ENCODE results near the gene ING3. TPM values are rescaled to one million over a fixed set of nuclear protein-coding genes. Genes with fewer than 3 reads are reported as not detected.

ING3 gene
- total RNA-seq, 2 experiments from 2014 or later: 21.7 to 24.1 TPM

DNA sequence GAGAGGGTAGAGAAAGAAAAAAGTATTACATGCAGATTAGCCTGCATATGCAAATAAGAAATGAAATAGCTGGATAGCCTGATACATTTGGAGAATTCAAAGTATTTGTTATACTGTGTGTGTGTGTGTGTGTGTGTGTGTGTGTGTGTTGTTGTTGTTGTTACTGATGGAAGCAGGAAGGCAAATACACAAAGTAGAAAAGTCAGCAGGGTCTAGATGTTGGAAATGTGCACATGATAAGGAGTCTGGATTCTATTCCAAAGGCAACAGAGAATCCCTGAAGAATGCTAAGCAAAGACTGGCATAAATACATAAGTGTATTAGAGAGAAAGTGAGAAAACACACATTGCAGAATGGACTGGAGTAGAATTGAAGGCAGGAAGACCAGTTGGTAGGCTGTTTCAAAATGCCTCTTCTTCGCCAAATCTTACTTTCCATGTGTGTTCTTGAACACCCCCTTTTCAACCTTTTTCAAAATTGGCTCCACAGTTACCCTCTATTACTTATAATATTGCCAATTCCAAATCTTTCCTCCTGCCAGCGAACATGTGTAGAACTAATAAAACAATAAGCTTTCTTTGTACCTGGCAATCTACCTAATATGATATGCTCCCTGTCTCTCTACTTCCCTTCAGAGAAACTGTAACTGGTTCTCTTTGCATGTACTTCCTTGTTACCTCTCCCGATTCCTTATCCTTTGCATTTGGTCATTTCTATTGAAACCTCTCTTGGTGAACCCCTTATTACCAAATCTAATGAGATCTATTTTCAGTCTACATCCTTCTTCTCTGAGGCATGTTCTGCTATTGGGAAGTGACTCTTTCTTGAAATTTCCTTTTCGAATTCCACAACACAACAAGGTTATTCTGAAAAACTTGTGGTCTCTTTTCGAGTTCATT is 44.2 kb downstream of the ING3 start:
- Mint-ChIP-seq H3K36me3 (ENCODE audit: low read depth) (no peaks in the 10 kb centered on the region), H3K27ac (no peak overlapping the region), H3K4me3 (no peak overlapping the region), H3K27me3 (peaks cover 20% of the 10 kb centered on the region), H3K4me1 (ENCODE audit: low read depth) (peaks cover 11% of the 10 kb centered on the region), H3K9me3 (no peaks in the 10 kb centered on the region)
- POLR2A ChIA-PET: no interaction called here
- TF ChIP-seq, protein P1, sequence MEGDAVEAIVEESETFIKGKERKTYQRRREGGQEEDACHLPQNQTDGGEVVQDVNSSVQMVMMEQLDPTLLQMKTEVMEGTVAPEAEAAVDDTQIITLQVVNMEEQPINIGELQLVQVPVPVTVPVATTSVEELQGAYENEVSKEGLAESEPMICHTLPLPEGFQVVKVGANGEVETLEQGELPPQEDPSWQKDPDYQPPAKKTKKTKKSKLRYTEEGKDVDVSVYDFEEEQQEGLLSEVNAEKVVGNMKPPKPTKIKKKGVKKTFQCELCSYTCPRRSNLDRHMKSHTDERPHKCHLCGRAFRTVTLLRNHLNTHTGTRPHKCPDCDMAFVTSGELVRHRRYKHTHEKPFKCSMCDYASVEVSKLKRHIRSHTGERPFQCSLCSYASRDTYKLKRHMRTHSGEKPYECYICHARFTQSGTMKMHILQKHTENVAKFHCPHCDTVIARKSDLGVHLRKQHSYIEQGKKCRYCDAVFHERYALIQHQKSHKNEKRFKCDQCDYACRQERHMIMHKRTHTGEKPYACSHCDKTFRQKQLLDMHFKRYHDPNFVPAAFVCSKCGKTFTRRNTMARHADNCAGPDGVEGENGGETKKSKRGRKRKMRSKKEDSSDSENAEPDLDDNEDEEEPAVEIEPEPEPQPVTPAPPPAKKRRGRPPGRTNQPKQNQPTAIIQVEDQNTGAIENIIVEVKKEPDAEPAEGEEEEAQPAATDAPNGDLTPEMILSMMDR (IDR thresholded peaks at IDR 0.05): no peak
- intact Hi-C loops (cut with micrococcal nuclease): no loop called here
- ATAC-seq (no peak), DNase-seq (no peak)
- CTCF ChIA-PET: no interaction called here

- no peak for DNase-seq
- no peak overlapping the region for H3K27ac Mint-ChIP-seq
- H3K4me1 Mint-ChIP-seq (ENCODE audit: low read depth): peaks cover 15% of the 10 kb centered on the region
- ATAC-seq: no peak
- TF ChIP-seq, protein P1 (IDR thresholded peaks at IDR 0.05): no peak
- intact Hi-C loops (cut with micrococcal nuclease): no loop called here
- no peaks in the 10 kb centered on the region for H3K9me3 Mint-ChIP-seq
- H3K27me3 Mint-ChIP-seq: peaks cover 14% of the 10 kb centered on the region
- no peaks in the 10 kb centered on the region for H3K36me3 Mint-ChIP-seq (ENCODE audit: low read depth)
- POLR2A ChIA-PET: no interaction called here
- no peak overlapping the region for H3K4me3 Mint-ChIP-seq
- CTCF ChIA-PET: interaction anchor here (2.0 kb wide), 1 partner anchor 8 kb away, joined by 6 read pairs; the partner anchor contains the start of gene CPED1
These were observed 45.1 kb downstream of the ING3 start for GRCh38 chr7:120995654-120996053.

GRCh38 chr7:120996333-120996987 is 45.9 kb downstream of the ING3 start:
- TF ChIP-seq, protein P1 (IDR thresholded peaks at IDR 0.05): no peak
- H3K4me1 Mint-ChIP-seq (ENCODE audit: low read depth): peaks cover 15% of the 10 kb centered on the region
- H3K27me3 Mint-ChIP-seq: peaks cover 11% of the 10 kb centered on the region
- ChIA-PET POLR2A (no interaction called here), CTCF (interaction anchor here (2.0 kb wide), 1 partner anchor 9 kb away, joined by 6 read pairs; the partner anchor contains the start of gene CPED1)
- H3K9me3 Mint-ChIP-seq: no peaks in the 10 kb centered on the region
- intact Hi-C loops (cut with micrococcal nuclease): no loop called here
- no peak overlapping the region for H3K27ac Mint-ChIP-seq
- no peaks in the 10 kb centered on the region for H3K36me3 Mint-ChIP-seq (ENCODE audit: low read depth)
- no peak for ATAC-seq
- DNase-seq: peak; percentile 30
- no peak overlapping the region for H3K4me3 Mint-ChIP-seq

- POLR2A ChIA-PET: no interaction called here
- CTCF ChIA-PET: interaction anchor here (2.0 kb wide), 1 partner anchor 9 kb away, joined by 6 read pairs; the partner anchor contains the start of gene CPED1
- no peaks in the 10 kb centered on the region for H3K36me3 Mint-ChIP-seq (ENCODE audit: low read depth)
- H3K9me3 Mint-ChIP-seq: no peaks in the 10 kb centered on the region
- H3K4me3 Mint-ChIP-seq: no peak overlapping the region
- ATAC-seq: no peak
- peaks cover 8% of the 10 kb centered on the region for H3K27me3 Mint-ChIP-seq
- TF ChIP-seq, protein P1 (IDR thresholded peaks at IDR 0.05): no peak
- peaks cover 15% of the 10 kb centered on the region for H3K4me1 Mint-ChIP-seq (ENCODE audit: low read depth)
- H3K27ac Mint-ChIP-seq: no peak overlapping the region
- intact Hi-C loops (cut with micrococcal nuclease): no loop called here
- DNase-seq: no peak
These were observed 46.4 kb downstream of the ING3 start for GRCh38 chr7:120996988-120997345.

All from activated CD8-positive, alpha-beta T cell treated with anti-CD3 and anti-CD28 coated beads for 36 hours (primary cell).